Stimulated activated CD4-positive, alpha-beta T cell treated with anti-CD3 and anti-CD28 coated beads, TNF-alpha, amount 100 ng/mL, for 1 hour (primary cell): ENCODE data around the gene DAAM2.

ENCODE experiments used
- DNase-seq, 3 donors: peaks; one replicate each; pipeline ENCODE4 v3.0.0-alpha.2; 2020; ENCODE audit warnings: low read depth in 3 of 3, low spot score in 1 of 3

Gene DAAM2

DNA sequence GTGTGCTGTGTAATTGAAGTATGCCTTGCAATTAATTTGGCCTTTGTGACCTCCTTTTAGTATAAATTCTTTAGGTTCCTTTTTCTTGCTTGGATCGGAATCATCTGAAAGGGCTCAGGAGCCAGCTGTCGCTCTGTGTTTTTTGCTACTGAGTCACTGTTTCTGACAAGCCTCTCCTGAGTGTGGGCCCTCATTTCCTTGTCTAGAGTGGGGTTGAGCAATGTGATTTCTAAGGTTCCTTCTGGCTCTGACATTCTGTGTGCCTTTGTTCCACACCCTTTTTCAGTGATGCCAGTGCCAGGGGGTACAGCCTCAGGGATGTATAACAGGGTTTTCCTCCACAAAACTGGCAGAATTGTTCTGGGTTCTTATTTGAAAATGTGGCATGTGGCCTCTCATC is 26.5 kb downstream of the DAAM2 start:
- no peak for DNase-seq

DNA sequence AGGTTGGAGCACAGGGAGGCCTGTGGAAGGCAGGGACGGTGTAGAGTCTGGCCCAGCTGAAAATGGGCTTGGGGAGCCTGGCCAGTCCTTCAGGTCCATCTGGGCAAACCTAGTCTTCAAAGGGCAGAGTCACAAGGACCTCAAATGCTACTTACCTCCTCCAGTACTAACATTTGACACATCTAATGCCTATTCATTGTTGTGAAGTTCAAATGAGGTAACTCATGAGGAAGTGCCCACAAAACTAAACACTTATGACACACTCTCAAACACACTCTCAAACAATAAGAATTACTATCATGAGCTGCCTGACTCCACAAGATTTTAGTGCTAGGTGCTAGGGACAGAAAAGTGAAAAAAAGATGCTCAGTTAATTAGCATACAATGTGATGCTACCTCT is 27.1 kb downstream of the DAAM2 start:
- DNase-seq, result no peak

DNA sequence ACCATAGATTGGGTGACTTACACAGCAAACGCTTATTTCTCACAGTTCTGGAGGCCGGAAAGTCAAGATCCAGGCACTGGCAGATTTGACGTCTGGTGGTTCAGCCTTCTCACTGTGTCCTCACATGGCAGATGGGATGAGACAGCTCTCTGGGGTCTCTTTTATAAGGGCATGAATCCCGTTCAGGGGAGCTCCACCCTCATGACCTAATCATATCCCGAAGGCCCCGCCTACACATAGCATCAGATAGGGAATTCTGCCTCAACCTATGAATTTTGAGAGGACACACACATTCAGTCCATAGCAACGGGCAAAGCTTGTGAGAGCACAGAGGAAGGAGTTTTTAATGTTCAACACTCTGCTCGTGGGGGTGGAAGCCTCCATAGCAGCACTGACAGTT is 27.5 kb downstream of the DAAM2 start:
- DNase-seq, result no peak

DNA sequence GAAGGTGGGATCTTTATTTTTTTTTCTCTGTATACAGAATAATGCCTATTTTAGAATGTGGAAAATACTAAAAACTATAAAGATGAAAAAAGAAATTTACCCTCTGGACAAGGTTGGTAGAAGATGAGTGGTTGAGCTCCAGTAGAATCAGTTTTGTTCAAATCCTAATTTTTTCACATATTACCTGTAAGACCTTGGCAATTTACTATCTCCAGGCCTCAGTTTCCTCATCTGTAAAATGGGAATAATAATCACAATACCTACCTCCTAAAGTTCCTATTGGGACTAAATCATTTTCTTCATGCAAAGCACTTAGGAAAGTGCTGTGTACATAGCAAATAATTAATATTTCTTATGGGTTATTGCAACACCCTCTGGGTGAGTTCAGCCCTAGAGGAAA is 28.4 kb downstream of the DAAM2 start:
- DNase-seq, result no peak

DNA sequence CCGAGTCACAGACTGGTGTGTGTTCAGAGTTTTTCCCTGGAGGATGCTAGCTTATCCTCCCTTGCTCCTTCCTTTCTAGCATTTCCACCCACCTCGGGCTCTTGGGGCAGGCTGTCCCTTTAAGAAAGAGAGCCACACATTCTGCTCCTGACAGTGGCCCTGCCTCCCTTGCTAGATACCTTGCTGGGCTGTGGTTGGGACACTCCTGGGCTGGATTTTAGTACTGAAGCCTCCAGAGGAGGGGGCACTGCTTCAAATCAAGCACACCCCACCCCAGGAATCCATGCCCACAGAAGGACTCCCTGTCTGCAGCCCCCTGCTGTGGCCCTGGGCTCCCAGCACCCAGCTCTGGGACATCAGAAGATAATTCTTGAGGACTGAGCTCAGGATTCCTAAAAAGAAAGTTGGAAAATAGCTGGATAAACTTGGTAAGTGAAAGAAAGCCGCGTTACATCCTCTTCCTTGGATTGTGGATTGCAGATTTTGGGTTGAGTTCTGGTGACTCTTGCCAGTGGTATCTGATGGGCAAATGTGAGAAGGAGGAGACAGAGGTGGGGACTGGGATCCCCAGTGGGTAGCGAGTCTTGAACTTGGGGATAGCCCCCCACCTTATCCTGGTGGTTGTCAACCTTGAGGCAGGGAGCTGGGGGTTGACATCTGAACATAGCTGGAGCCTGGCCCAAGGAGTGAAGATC is 29.0 kb downstream of the DAAM2 start:
- DNase-seq, result no peak

DNA sequence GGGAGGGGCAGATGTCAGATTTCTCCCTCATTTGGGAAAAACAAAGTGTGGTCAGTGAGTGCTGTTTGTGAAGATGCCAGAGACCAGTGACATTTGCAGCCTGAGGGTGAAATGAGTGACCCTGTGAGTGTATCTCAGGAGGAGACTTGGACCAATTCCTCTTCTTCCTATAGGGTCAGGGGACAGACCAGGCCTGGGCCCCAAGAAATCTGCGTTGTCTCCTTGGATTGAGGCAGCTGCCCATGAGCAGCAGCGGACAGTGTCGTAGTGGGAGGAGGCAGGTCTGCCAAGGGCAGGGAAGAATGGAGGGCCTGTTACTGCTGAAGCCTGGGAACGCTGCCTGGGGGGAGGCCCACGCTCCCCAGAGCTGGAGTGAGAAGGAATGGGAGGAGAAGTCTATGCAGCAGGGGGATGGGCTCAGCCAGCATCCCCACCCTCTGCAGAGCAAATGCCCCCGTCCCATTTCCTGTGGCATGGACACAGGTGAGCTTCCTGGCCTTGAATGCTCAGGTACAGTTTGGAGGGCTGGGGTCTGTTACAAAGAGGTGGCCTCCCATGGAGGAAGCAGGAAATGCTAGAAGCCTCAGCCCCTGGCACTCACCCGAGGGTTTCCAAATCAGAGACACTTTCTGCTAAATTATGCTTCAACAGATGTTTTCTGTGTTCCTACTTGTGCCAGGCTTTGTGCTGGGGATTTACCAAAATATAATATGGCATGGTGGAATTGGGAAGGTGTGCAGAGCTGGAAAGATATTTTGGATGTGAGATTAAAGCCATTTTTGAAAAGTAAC is 29.8 kb downstream of the DAAM2 start:
- DNase-seq, result no peak

DNA sequence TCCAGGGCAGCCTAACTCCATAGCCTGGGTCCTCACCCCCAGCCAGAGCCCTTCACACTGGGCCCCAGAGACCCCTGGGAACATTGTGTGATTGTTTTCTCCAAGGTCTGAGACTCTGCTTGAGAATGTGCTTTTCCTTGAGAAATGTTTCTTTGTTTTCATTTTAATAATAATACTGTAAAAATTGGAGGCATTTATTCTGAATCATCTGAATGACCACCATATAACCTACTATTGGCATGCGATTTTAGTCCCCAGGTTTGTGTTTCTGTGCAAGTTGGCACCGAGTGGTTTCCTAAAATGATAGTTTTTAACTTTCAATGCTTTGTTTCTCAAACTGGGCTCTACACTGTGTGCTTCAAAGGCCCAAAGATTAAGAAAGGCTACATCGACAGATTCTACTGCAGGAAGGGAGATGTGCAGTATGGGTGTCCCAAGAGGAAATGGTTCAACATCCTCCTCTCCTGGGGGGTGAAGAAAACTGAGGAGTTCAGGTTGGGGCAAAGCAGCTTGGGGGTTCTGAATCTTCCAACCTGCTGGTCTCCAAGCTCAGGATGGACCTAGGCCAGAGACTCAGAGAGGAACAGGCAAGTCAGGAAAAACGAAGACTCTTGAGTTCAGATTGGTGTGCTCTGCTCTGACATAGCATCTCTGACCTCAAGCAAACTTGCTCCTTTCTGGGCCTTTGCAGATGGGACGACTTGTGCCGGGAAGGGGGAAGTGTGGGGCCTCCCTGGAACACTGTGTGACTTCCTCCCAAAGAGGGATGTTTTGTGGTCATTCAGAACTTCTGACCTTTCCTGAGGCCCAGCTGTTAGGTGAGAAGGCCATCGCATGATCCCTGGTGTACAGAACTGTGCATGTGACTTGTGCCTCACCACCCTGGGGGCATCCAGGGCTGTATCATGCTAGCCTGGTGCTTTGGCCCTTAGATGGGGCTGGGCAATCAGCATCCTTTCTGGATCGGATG is 31.0 kb downstream of the DAAM2 start:
- DNase-seq, result no peak

DNA sequence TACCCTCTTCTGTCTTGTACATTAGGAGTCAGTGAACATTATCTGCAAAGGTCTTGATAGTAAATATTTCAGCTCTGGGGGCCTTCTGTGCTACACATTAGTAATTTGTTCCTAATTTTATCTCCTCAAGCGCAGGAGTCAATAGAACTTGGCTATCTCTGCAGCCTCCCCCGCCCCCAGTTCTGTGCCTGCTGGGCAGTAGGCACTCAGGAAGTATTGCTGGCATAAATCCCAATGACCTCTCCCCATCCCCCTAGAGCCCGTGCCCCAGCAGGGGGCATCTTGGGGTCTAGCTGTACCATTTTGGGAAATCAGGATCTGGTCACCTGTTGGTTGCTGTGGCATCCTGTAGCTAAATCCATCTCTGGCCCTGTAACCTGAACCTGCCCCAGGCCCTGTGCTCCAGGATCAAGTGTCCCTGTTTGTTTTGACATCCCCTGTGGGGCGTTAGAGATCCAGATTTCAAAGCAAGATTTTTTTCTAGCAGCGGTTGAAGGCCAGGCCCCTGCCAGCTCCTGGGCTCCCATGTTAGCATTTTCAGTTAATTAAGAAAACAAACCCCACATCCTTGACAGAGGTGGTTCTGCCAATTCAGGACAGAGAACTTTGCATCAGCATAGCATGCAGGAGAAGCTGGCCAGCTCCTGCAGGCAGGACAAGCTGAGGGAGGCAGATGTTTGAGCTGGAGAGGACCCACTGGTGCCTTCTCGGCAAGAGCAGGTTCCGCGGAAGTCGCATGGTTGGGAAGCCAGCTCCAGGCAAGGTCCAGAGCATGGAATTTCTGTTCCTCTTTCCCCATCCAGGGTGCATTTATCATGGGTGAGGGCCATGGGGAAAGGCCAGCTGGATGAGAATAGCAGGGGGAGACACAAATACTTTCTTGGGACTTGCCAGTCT is 32.1 kb downstream of the DAAM2 start:
- DNase-seq, result no peak

DNA sequence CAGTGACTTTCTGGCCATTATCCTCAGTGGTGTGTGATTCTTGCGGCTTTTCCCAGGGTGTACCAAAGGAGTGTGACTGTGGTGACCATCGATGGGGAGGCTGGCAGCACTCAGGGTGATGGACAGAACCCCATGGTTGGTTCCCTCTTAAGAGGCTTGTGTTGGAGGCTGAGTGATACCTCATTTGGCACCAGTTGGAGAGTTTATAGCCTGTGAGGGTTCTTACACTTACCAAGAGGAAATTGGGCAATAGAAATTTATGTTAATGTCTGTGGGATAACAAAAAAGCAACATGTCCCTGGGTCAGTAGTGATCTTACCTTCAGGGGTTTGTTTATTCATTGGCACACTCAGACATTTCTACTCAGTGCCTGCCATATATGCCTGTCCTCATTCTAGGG is 37.2 kb downstream of the DAAM2 start:
- DNase-seq, result no peak

DNA sequence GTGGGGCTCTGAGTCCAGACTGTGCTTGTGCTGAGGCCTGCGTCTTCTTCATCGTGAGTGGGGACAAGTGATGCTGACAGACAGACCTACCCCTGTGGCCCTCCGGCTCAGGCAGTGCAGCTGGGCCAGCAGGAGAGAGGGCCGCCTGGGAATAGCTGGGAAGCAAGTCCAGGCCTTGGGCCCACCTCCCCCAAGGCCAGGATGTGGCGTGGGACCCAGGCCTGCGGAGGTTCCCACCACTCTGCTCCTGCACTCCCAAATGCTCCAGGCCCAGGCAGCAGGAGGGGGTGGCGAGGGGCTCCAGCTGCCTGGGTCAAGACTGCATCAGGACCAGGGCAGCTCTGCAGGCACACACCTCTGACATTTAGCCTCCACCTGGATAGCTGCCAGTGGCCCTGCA is 38.3 kb downstream of the DAAM2 start:
- no peak for DNase-seq

DNA sequence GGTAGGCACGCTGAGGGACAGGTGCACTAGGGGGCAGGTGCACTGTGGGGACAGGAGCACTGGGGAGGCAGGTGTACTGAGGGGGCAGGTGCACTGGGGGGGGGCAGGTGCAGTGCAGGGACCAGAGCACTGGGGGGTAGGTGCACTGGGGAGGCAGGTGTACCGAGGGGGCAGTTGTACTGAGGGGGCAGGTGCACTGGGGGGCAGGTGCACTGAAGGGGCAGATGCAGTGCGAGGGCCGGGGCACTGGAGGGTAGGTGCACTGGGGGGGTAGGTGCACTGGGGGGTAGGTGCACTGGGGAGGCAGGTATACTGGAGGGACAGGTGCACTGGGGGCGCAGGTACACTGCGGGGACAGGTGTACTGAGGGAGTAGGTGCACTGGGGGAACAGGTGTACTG is 39.5 kb downstream of the DAAM2 start:
- DNase-seq, result no peak

DNA sequence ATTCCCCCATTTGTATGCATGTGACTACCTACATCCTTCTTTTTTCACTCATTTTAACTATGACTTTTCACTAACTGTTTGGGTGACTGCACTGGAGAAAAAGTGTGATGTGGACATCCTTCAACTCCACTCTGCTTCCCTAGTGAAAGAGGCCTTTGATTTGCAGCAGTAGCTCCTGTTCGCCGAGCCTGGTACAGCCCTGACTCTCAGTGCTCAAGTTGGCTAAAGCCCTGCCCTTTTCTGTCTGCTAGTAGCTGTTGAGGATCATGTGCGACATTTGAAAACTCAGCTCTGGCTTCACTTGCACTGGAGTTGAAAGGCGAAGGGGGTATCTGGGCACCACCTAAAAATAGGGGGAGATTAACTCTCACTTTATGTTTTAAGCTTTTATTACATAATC is 42.1 kb downstream of the DAAM2 start:
- DNase-seq, result no peak

DNA sequence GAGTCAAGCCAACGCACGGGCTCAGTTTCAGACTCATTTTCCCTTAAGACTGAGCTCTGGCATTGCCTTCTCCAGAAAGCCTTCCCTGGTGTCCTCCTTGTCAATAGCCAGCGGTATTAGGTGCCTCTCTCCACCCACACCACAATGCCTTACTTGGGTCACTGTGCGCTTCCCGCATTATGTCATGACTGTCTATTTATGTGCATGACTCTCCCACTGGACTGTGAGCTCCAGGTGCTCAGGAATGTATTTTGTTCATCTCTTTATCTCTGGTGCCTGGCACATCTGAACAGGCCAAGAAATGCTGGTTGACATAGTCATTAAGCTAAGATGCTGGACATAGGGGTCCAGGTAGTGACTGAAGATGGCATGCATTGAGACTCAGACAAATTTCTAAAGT is 42.7 kb downstream of the DAAM2 start:
- DNase-seq, result no peak

DNA sequence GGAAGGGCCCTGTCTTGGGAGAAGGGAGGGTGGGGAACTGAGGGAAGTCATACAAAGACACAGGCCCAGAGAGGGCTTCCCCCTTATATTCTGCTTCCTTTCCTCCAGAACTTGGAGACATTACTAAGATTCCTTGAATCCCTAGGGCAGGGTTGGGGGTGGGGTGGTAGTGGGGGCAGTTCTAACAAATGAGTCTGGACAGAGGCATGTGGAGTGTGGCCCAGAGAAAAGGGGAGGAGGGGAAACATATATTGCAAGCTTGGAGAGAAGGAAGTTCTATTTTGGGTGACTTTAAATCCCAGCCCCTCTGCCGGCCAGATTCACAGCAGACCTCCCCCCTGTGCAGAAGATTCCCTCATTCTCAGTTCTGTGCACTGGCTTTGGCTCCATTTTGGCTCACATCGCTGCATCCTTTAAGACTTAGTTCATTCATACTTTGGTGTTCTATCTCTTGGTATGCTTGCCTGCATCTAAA is 43.7 kb downstream of the DAAM2 start:
- DNase-seq, result no peak

DNA sequence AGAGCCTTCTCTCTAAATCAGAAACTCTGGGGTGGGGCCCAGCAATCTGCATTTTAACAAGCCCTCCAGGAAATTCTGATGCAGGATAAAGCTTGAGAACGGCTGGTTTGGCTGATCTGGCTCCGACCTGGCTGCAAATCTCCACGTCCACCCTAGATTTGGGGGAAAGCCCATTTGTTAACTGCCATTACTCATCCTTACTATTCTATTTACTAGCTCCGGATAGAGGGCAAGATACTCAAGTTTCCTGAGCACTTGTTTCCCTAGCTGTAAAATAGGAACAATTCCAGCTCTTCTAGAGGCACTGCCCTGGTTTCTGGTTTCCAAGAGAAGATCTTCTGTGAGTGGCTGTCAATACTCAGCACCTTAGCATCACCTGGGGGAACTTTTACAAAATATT is 44.4 kb downstream of the DAAM2 start:
- no peak for DNase-seq

DNA sequence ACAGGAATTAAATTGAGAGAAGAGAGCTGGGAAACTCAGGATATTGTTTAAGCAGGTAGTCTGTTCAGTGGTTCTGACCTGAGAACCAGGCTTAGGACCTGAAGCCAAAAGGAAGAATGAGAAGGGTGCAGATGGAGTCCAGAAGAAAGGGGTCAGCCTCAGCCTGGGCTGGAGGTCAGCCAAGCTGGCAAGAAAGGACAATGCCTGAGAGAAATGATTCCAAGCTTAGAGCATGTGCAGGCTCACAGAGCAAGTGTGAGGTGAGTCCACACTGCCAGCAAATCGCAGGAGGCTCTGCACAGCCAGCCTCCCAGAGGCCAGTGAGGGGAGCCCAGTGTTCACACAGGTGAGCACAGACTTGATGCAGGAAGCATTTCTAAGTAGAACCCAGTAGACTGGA is 47.3 kb downstream of the DAAM2 start:
- no peak for DNase-seq

DNA sequence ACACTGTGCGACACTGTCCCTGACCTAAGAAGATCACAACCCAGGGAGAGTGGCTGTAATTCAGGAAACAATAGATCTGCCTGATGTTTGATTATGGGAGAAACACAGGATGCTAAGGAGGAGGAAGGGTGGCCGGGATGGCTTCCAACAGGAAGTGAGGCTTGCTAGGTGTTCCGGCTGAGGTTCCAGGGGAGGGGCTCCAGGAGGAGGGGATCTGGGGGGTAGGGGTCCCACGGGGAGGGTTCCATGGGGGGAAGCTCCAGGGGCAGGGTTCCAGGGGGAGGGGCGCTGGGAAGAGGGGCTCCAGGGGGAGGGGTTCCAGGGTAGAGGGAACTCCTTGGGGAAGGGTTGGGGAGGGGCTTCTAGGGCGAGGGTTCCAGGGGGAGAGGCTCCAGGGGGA is 48.6 kb downstream of the DAAM2 start:
- no peak for DNase-seq

DNA sequence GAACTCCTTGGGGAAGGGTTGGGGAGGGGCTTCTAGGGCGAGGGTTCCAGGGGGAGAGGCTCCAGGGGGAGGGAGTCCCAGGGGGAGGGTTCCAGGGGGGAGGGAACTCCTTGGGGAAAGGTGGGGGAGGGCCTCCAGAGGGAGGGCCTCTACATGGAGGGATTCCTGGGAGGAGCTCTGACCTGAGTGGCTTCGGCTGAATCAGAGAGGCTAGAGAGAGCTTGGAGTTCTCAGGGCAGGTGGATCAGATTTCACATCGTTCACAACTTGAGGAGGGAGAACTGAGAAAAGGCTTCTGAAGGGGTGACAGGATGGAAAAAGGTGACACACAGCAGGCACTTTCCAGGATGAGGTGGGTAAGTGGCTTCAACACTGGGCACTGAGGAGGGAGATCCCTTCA is 49.1 kb downstream of the DAAM2 start:
- DNase-seq, result no peak

DNA sequence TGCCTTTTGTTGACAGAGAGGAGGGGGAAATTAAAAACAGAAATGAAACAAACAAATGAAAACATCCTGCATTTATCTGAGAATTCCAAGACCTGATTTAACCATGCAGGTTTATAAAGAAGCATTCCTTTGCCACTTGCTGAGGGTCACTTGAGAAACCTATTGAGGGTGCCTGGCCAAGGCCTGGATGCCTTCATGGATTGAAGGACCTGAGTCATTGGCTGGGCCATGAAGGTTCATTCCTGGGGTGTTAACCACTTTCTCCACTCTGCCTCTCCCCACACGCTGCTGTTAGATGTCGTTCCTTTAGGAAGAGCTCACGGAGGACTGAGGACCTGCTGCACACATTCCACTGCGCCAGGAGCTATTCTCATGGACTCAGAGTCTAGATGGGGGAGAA is 49.7 kb downstream of the DAAM2 start:
- no peak for DNase-seq

DNA sequence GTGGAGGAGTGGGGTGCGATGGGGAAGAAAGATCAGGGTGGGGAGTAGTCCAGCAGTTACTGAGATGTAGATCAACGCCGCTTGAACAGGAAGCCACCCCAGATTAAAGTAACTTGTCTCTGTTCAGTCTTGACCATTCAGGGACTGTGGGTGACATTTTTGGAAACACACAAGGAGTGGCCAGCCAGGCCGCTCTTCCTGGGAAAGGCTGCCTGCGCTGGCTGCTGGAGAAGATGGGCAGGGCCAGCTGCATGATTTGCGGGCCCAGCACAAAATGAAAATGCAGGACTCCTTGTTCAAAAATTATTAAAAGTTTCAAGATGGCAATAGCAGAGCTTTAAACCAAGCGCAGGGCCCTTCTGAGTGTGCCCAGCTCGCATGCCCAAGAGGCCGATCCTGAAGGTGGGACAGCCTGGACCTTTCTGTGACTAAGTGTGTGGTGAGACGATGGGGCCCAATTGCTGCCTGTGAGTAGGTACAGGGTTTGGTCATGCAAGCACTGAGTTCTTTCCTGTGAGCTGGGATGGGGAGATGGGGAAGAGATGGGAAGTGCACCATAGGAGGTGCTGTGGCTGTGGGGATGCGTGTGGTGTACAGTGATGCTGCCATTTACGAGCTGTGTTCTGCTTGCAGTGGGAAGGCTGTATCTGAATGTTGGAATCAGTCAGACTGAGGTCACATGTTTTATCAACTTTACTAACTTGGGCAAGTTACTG is 51.3 kb downstream of the DAAM2 start:
- DNase-seq, result no peak
